T-helper 1 cell treated with Interleukin-12 subunit alpha and Interleukin-12 subunit beta and Interleukin-4 antibody, amounts not matched to agents 30 μg/mL and 1 μg/mL, for 36 hours (primary cell): ENCODE results near the gene OR11A1.
"Not testable (repeated sequence)": the region's sequence is repeated elsewhere in the genome, so short reads cannot be mapped to it uniquely, and the experiment has no call there.

Experiments used
- H3K27ac Mint-ChIP-seq: one replicate; pipeline ENCODE4 v1.8.0; 2021; ENCODE audit warnings: mild to moderate bottlenecking, mixed read lengths
- H3K27me3 Mint-ChIP-seq: one replicate; pipeline ENCODE4 v1.8.0; 2021; ENCODE audit warnings: low read depth, mixed read lengths
- H3K36me3 Mint-ChIP-seq: one replicate; pipeline ENCODE4 v1.8.0; 2021; ENCODE audit warnings: low read depth, mixed read lengths
- H3K4me1 Mint-ChIP-seq: one replicate; pipeline ENCODE4 v1.8.0; 2021; ENCODE audit warnings: low read depth, mixed read lengths
- H3K4me3 Mint-ChIP-seq: one replicate; pipeline ENCODE4 v1.8.0; 2021; ENCODE audit warnings: mild to moderate bottlenecking, moderate library complexity, mixed read lengths
- H3K9me3 Mint-ChIP-seq: one replicate; pipeline ENCODE4 v1.8.0; 2021; ENCODE audit warnings: mixed read lengths

Gene OR11A1

DNA sequence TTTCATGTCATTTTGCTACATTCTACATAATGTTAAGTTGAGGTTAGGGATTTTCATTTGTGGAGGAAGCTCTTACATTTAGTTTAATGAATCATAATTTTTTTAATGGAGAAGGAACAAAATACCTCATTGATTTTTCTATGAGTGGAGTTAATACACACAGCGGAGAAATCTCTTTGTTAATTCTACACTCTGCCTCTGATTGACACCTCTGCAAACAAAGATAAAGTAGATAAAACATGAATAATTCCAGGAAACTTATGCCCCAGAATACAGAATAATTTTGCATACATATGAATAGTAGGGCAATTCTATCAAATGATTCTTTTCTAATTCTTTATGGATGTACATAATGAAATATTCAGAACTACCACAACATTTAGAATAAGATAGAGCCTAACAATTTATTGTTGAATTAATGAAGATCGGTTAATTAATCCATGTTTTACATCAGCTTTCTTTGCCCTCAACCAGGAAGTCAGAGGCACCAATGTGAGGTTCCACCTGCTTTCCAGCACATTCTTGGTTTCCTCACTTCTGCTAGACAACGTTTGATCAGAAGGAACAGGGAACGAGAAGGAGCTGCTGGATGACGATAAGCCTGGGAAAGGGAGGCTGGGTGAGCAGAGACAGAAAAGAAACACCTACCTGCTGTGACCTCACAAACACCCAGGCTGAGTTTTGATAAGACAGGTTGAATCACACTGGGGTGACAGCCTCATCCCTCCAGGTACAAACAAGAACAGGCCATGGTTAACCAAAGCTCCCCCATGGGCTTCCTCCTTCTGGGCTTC is 4.3 kb upstream of the OR11A1 start:
- Mint-ChIP-seq H3K9me3 (no peaks in the 10 kb centered on the region), H3K4me1 (no peaks in the 10 kb centered on the region), H3K36me3 (no peaks in the 10 kb centered on the region), H3K4me3 (no peak overlapping the region), H3K27me3 (peaks cover 15% of the 10 kb centered on the region), H3K27ac (no peak overlapping the region)

DNA sequence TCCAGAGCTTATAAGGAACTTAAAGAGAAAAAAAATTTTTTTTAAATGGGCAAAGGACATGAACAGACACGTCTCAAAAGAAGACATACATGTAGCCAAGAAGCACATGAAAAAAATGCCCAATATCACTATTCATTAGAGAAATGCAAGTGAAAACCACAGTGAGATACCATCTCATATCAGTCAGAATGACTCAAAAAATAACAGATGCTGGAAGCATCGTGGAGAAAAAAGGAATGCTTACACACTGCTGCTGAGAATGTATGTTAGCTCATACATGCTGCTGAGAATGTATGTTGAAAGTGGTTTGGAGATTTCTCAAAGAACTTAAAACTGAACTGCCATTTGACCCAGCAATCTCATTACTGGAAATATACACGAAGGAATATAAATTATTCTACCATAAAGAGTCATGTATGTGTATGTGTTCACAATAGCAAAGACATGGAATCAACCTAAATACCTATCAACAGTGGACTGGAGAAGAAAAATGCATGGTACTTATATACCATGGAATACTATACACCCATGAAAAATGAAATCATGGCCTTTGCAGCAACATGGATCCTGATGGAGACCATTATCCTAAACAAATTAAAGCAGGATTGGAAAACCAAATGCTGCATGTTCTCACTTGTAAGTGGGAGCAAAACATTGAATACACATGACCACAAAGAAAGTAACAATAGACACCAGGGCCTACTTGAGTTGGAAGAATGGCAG is 5.2 kb downstream of the OR11A1 start:
- peaks cover 6% of the 10 kb centered on the region for H3K27me3 Mint-ChIP-seq
- H3K27ac Mint-ChIP-seq = no peak overlapping the region
- no peaks in the 10 kb centered on the region for H3K4me1 Mint-ChIP-seq
- peaks cover 8% of the 10 kb centered on the region for H3K9me3 Mint-ChIP-seq
- no peaks in the 10 kb centered on the region for H3K36me3 Mint-ChIP-seq
- no peak overlapping the region for H3K4me3 Mint-ChIP-seq

- no peaks in the 10 kb centered on the region for H3K4me1 Mint-ChIP-seq
- peaks cover 8% of the 10 kb centered on the region for H3K9me3 Mint-ChIP-seq
- peaks cover 16% of the 10 kb centered on the region for H3K27me3 Mint-ChIP-seq
- H3K27ac Mint-ChIP-seq = no peak overlapping the region
- H3K4me3 Mint-ChIP-seq = no peak overlapping the region
- no peaks in the 10 kb centered on the region for H3K36me3 Mint-ChIP-seq
Measured at GRCh38 chr6:29447670-29448069, 9.2 kb downstream of the OR11A1 start.

- not testable (repeated sequence) for H3K36me3 Mint-ChIP-seq, H3K27ac Mint-ChIP-seq, H3K4me1 Mint-ChIP-seq, H3K4me3 Mint-ChIP-seq, H3K9me3 Mint-ChIP-seq
- peaks cover 16% of the 10 kb centered on the region for H3K27me3 Mint-ChIP-seq
Measured at GRCh38 chr6:29444031-29444430, 12.8 kb downstream of the OR11A1 start.

GRCh38 chr6:29442719-29443118 is 14.2 kb downstream of the OR11A1 start:
- H3K36me3 Mint-ChIP-seq = no peaks in the 10 kb centered on the region
- H3K4me1 Mint-ChIP-seq = no peaks in the 10 kb centered on the region
- H3K27ac Mint-ChIP-seq = no peak overlapping the region
- no peaks in the 10 kb centered on the region for H3K9me3 Mint-ChIP-seq
- peaks cover 16% of the 10 kb centered on the region for H3K27me3 Mint-ChIP-seq
- no peak overlapping the region for H3K4me3 Mint-ChIP-seq

- no peaks in the 10 kb centered on the region for H3K4me1 Mint-ChIP-seq
- no peak within 1 kb of the TSS for H3K4me3 Mint-ChIP-seq
- no peak within 1 kb of the TSS for H3K27ac Mint-ChIP-seq
- no peaks in the 10 kb centered on the region for H3K36me3 Mint-ChIP-seq
- H3K27me3 Mint-ChIP-seq = peaks cover under 1% of the 10 kb centered on the region
- no peaks in the 10 kb centered on the region for H3K9me3 Mint-ChIP-seq
Measured at GRCh38 chr6:29439006-29439405, 17.9 kb downstream of the OR11A1 start, which contains the start of gene OR10C1. OR10C1 (plus strand) TSS chr6:29439306; CDS start chr6:29440016, 710 bp downstream.

- H3K9me3 Mint-ChIP-seq, H3K27me3 Mint-ChIP-seq, H3K4me3 Mint-ChIP-seq, H3K27ac Mint-ChIP-seq, H3K36me3 Mint-ChIP-seq, H3K4me1 Mint-ChIP-seq: not testable (repeated sequence)
Measured at GRCh38 chr6:29436730-29437129, 20.1 kb downstream of the OR11A1 start.

GRCh38 chr6:29426654-29427053 is 30.2 kb downstream of the OR11A1 start:
- Mint-ChIP-seq H3K36me3 (no peaks in the 10 kb centered on the region), H3K4me1 (no peaks in the 10 kb centered on the region), H3K4me3 (no peak overlapping the region), H3K9me3 (no peaks in the 10 kb centered on the region), H3K27me3 (peaks cover 13% of the 10 kb centered on the region), H3K27ac (no peak overlapping the region)

- H3K36me3 Mint-ChIP-seq = no peaks in the 10 kb centered on the region
- H3K4me1 Mint-ChIP-seq = no peaks in the 10 kb centered on the region
- H3K27me3 Mint-ChIP-seq = peaks cover 7% of the 10 kb centered on the region
- no peaks in the 10 kb centered on the region for H3K9me3 Mint-ChIP-seq
- no peak overlapping the region for H3K4me3 Mint-ChIP-seq
- no peak overlapping the region for H3K27ac Mint-ChIP-seq
Measured at GRCh38 chr6:29425075-29425474, 31.8 kb downstream of the OR11A1 start.

DNA sequence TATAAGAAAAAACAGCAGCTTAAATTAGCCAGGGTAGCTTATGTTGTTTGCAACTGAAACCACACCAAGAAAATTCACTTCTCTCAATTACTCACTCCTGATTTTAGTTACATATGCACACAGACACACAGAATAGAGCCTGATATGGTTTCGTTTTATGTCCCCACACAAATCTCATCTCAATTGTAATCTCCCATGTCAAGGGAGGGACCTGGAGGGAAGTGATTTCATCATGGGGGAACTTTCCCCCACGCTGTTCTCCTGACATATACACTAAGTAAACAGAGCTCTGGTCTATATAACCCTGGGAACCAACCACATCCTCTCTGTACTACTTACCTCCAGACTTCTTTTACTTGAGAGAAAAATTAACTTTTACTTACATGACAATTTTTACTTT is 32.3 kb downstream of the OR11A1 start:
- Mint-ChIP-seq H3K27ac (no peak overlapping the region), H3K4me1 (no peaks in the 10 kb centered on the region), H3K27me3 (peaks cover 8% of the 10 kb centered on the region), H3K36me3 (no peaks in the 10 kb centered on the region), H3K9me3 (no peaks in the 10 kb centered on the region), H3K4me3 (no peak overlapping the region)

DNA sequence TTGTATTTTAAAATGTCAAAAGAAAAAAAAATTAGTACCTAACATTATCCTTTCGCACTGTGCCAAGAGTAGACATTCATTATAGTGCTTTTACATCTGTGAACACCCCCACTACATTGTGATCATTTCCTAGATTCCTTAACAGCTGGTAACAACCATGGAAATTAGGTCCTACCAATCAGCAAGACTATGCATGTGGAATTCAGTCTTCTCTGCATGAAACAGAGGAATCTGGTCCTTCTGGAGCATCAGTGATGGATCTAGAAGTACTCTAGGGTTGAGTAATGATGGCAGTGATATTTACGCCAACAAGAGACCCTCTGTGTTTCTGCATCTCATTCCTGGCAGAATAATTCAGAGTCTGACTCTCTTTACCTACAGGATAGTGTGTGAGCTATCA is 32.7 kb downstream of the OR11A1 start:
- no peak overlapping the region for H3K4me3 Mint-ChIP-seq
- H3K36me3 Mint-ChIP-seq = no peaks in the 10 kb centered on the region
- no peaks in the 10 kb centered on the region for H3K4me1 Mint-ChIP-seq
- H3K9me3 Mint-ChIP-seq = no peaks in the 10 kb centered on the region
- H3K27ac Mint-ChIP-seq = no peak overlapping the region
- peaks cover 9% of the 10 kb centered on the region for H3K27me3 Mint-ChIP-seq

DNA sequence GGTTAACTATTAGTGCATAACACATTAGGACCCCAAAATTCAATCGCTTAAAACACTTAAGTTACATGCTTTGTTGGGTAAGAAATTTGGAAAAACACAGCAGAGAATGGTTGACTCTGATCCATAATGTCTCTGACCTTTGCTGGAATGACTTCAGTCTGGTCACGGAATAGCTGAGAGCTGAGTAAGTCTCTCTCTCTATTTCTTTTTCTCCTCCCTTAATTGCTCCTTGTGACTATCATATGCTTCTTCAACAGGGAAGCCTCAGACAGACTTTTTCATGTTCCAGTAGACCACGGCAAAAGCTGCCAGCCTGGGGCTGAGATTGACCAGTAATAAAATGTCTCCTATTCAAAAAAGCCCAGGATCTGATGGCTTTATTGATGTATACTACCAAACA is 37.4 kb downstream of the OR11A1 start:
- Mint-ChIP-seq H3K4me3 (no peak overlapping the region), H3K9me3 (no peaks in the 10 kb centered on the region), H3K27me3 (peaks cover 23% of the 10 kb centered on the region), H3K27ac (no peak overlapping the region), H3K4me1 (no peaks in the 10 kb centered on the region), H3K36me3 (no peaks in the 10 kb centered on the region)

DNA sequence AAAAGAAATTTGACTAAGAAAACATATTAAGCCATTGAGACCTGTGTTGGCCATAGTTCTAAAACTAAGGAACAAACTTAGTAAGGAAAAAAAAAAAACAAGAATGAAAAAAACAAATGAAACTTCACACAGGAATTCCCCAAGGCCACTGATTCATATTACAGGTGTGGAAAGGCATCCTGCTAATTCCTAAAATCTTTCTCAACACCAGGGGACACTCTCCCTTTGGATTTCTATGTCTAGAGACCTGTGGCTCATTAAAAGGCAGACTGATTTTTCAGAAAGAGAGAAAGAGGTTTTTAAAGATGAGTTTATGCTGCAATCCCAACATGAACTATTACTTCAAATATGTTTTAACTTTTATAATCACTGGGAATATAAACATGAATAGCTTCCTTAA is 42.3 kb downstream of the OR11A1 start, which contains the start of gene OR12D1:
TSS of gene OR12D1 (plus strand) at position 341 of the 400 bp plus-strand sequence.
- H3K9me3 Mint-ChIP-seq = peaks cover 6% of the 10 kb centered on the region
- H3K27ac Mint-ChIP-seq = no peak within 1 kb of the TSS
- H3K4me1 Mint-ChIP-seq = no peaks in the 10 kb centered on the region
- H3K36me3 Mint-ChIP-seq = no peaks in the 10 kb centered on the region
- H3K4me3 Mint-ChIP-seq = no peak within 1 kb of the TSS
- peaks cover 35% of the 10 kb centered on the region for H3K27me3 Mint-ChIP-seq

- Mint-ChIP-seq H3K36me3 (no peaks in the 10 kb centered on the region), H3K4me1 (no peaks in the 10 kb centered on the region), H3K27ac (no peak overlapping the region), H3K27me3 (peaks cover 3% of the 10 kb centered on the region), H3K9me3 (no peaks in the 10 kb centered on the region), H3K4me3 (no peak overlapping the region)
Measured at GRCh38 chr6:29403801-29404200, 53.1 kb downstream of the OR11A1 start.

GRCh38 chr6:29399525-29399924 is 57.3 kb downstream of the OR11A1 start:
- Mint-ChIP-seq H3K4me1 (no peaks in the 10 kb centered on the region), H3K36me3 (no peaks in the 10 kb centered on the region), H3K27ac (no peak overlapping the region), H3K9me3 (no peaks in the 10 kb centered on the region), H3K4me3 (no peak overlapping the region), H3K27me3 (peaks cover 6% of the 10 kb centered on the region)
